Neural cell (in vitro differentiated cells): ENCODE measurements around the gene CRIP1. TPM values are rescaled to one million over a fixed set of nuclear protein-coding genes. Genes with fewer than 3 reads are reported as not detected.

ENCODE experiments used
- H2AFZ ChIP-seq: fragments of 200-600, 300-800 bp; sonication (generic), shearing (Covaris generic); 2 replicates; pipeline ENCODE4 v1.6.0; 2014; ENCODE audit warnings: low read depth, mild to moderate bottlenecking, antibody characterized with exemption, low read length, moderate library complexity
- H3F3A ChIP-seq: fragments of 200-600 bp; shearing (Covaris generic); 2 replicates; pipeline ENCODE4 v1.6.1; 2016; ENCODE audit warnings: mild to moderate bottlenecking, moderate library complexity, mixed read lengths, antibody characterized with exemption, low read length; ENCODE audit not compliant: insufficient read depth, poor library complexity, severe bottlenecking
- H3K27ac ChIP-seq: fragments of 200-600, 300-800 bp; sonication (generic), shearing (Covaris generic); 2 replicates; pipeline ENCODE4 v1.5.1; 2014; ENCODE audit warnings: mild to moderate bottlenecking, low read length, moderate library complexity
- H3K27me3 ChIP-seq: fragments of 300-800, 200-600 bp; sonication (generic), shearing (Covaris generic); 2 replicates; pipeline ENCODE4 v1.6.0; 2014; ENCODE audit warnings: mild to moderate bottlenecking, low read depth, low read length, moderate library complexity; ENCODE audit not compliant: insufficient read depth
- H3K36me3 ChIP-seq: fragments of 300-800, 200-600 bp; sonication (generic), shearing (Covaris generic); 2 replicates; pipeline ENCODE4 v1.5.1; 2014; ENCODE audit warnings: mild to moderate bottlenecking, antibody characterized with exemption, low read length, moderate library complexity; ENCODE audit not compliant: insufficient read depth
- H3K4me2 ChIP-seq: fragments of 300-800, 200-600 bp; sonication (generic), shearing (Covaris generic); 2 replicates; pipeline ENCODE4 v1.6.0; 2014; ENCODE audit warnings: mild to moderate bottlenecking, low read length
- H3K4me3 ChIP-seq: fragments of 300-800, 200-600 bp; sonication (generic), shearing (Covaris generic); 2 replicates; pipeline ENCODE4 v1.5.1; 2014; ENCODE audit warnings: mild to moderate bottlenecking, low read length, moderate library complexity
- H3K79me2 ChIP-seq: fragments of 200-600 bp; shearing (Covaris generic); replicated peaks from 2 replicates; pipeline ENCODE4 v1.6.0; 2014; ENCODE audit warnings: mild to moderate bottlenecking, low read length, moderate library complexity; ENCODE audit not compliant: insufficient read depth
- H3K9ac ChIP-seq: fragments of 300-800, 200-600 bp; sonication (generic), shearing (Covaris generic); 2 replicates; pipeline ENCODE4 v1.6.1; 2016; ENCODE audit warnings: mild to moderate bottlenecking, low read length, mixed read lengths
- H3K9me2 ChIP-seq: fragments of 200-600 bp; shearing (Covaris generic); 2 replicates; pipeline ENCODE4 v1.6.1; 2016; ENCODE audit warnings: mild to moderate bottlenecking, low read length, mixed read lengths; ENCODE audit not compliant: insufficient read depth
- H3K9me3 ChIP-seq: fragments of 200-600, 300-800 bp; sonication (generic), shearing (Covaris generic); 2 replicates; pipeline ENCODE4 v1.6.1; 2016; ENCODE audit warnings: mild to moderate bottlenecking, mixed run types, low read length, moderate library complexity, mixed read lengths
- H4K20me1 ChIP-seq: fragments of 200-600 bp; shearing (Covaris generic); 2 replicates; pipeline ENCODE4 v1.6.1; 2016; ENCODE audit warnings: mild to moderate bottlenecking, mixed run types; ENCODE audit not compliant: insufficient read depth
- CTCF ChIP-seq: fragments of 450-650 bp; IDR thresholded peaks from 2 replicates; pipeline ENCODE4 v1.5.1; 2014; ENCODE audit warnings: antibody characterized with exemption, mild to moderate bottlenecking, moderate library complexity; ENCODE audit not compliant: poor library complexity, severe bottlenecking
- EP300 ChIP-seq: fragments of 450-650 bp; conservative IDR thresholded peaks from 2 replicates; pipeline ENCODE4 v1.6.1; 2014; ENCODE audit warnings: antibody characterized with exemption, mild to moderate bottlenecking, moderate library complexity; ENCODE audit not compliant: poor library complexity, severe bottlenecking
- EZH2 ChIP-seq: fragments of 200-600, 300-800 bp; shearing (Covaris generic), sonication (generic); IDR thresholded peaks from 2 replicates; pipeline ENCODE4 v1.6.1; 2014; ENCODE audit warnings: antibody characterized with exemption, low read length, borderline replicate concordance, mild to moderate bottlenecking; ENCODE audit not compliant: insufficient read depth, poor library complexity, severe bottlenecking
- POLR2AphosphoS5 ChIP-seq: IDR thresholded peaks from 2 replicates; pipeline ENCODE4 v1.6.1; 2012
- REST ChIP-seq: IDR thresholded peaks from 2 replicates; pipeline ENCODE4 v1.6.1; 2012; ENCODE audit warnings: borderline replicate concordance
- SMC3 ChIP-seq: fragments of 450-650 bp; conservative IDR thresholded peaks from 2 replicates; pipeline ENCODE4 v1.6.1; 2014; ENCODE audit warnings: antibody characterized with exemption, mild to moderate bottlenecking, moderate library complexity; ENCODE audit not compliant: poor library complexity
- TAF1 ChIP-seq: IDR thresholded peaks from 2 replicates; pipeline ENCODE4 v1.6.1; 2012; ENCODE audit warnings: low read depth
- polyA plus RNA-seq: library from polyadenylated mRNA; depleted of rRNA; stranded (reverse); fragments of >200 nt; gene quantifications from 2 replicates; pipeline ENCODE4 v1.2.3, GENCODE V29; 2014

Gene CRIP1
- polyA plus RNA-seq, 1 donor from 2014 or later, result 0.58 TPM

DNA sequence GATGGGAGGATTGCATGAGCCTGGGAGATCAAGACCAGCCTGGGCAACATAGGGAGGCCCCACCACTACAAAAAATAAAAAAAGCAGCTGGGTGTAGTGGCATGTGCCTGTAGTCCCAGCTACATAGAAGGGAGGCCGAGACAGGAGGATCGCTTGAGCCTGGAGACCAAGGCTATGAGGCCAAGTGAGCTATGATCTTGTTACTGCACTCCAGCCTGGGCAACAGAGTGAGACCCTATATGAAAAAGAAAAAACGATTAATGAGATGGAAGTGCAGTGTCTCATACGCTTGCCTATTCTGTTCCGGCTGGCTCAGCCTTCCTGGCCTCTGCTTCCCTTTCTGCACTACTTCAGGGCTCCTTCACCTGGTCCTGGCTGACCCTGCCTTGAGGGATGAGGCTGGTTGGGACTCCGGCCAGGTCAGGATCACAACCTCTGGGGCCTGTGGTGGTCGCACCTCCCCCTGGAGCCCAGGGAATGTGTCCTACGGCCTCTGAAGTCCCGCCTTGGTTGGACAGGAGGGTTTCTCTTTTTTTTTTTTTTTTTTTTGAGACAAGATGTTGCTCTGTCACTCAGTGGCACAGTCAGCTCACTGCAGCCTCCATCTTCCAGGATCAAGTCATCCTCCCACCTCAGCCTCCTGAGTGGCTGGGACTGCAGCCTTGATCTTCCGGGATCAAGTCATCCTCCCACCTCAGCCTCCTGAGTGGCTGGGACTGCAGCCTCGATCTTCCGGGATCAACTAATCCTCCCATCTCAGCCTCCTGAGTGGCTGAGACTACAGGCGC, 15.0 kb downstream of the CRIP1 start:
- Histone ChIP-seq H3K27me3 (no peaks in the 10 kb centered on the region), H3K79me2 (no peaks in the 10 kb centered on the region), H3K9me2 (no peaks in the 10 kb centered on the region), H3K4me3 (no peak overlapping the region), H3F3A (no peaks in the 10 kb centered on the region), H3K9me3 (no peaks in the 10 kb centered on the region), H3K27ac (no peak overlapping the region), H3K9ac (no peak overlapping the region), H3K36me3 (no peaks in the 10 kb centered on the region), H3K4me2 (no peak overlapping the region), H4K20me1 (no peaks in the 10 kb centered on the region), H2AFZ (no peak overlapping the region)
- TF ChIP-seq SMC3 (no peak), REST (no peak), TAF1 (no peak), CTCF (no peak), POLR2AphosphoS5 (no peak), EZH2 (no peak)

GRCh38 chr14:105502446-105503295, 16.0 kb downstream of the CRIP1 start:
- no peaks in the 10 kb centered on the region for H3F3A ChIP-seq
- H3K4me2 ChIP-seq, result no peak overlapping the region
- no peak overlapping the region for H3K4me3 ChIP-seq
- no peak overlapping the region for H3K9ac ChIP-seq
- H3K79me2 ChIP-seq, result no peaks in the 10 kb centered on the region
- TF ChIP-seq EZH2 (no peak), REST (no peak), POLR2AphosphoS5 (no peak), EP300 (no peak), SMC3 (no peak), TAF1 (no peak)
- H3K27me3 ChIP-seq, result no peaks in the 10 kb centered on the region
- no peaks in the 10 kb centered on the region for H3K9me3 ChIP-seq
- no peak overlapping the region for H2AFZ ChIP-seq
- H3K36me3 ChIP-seq, result no peaks in the 10 kb centered on the region
- no peaks in the 10 kb centered on the region for H4K20me1 ChIP-seq
- H3K9me2 ChIP-seq, result no peaks in the 10 kb centered on the region
- no peak overlapping the region for H3K27ac ChIP-seq
